Measurements from ENCODE around the gene WDR83.

- peak; percentile 93 for TF ChIP-seq CTCF (conservative IDR thresholded peaks at IDR 0.05; ENCODE audit: low read depth, low read length)
- TF ChIP-seq EZH2 (IDR thresholded peaks at IDR 0.05; ENCODE audit: borderline replicate concordance, low read depth, low read length, poor library complexity, severe bottlenecking): no peak
Measured at GRCh38 chr19:12639901-12640613, 26.6 kb upstream of the WDR83 start.

Data from A673 (cell line).